Liver (tissue), 9 donors: ENCODE results near the gene TMC1. TPM values are rescaled to one million over a fixed set of nuclear protein-coding genes. Genes with fewer than 3 reads are reported as not detected.

Experiments used
- DNase-seq: peaks from one replicate; pipeline ENCODE4 v3.0.0-alpha.2; 2017; ENCODE audit warnings: low spot score
- H3K27ac ChIP-seq, 2 donors: one replicate each; pipeline ENCODE4 v1.7.0; 2013; ENCODE audit warnings: inconsistent platforms in 2 of 2, low read length in 2 of 2, control low read depth in 1 of 2, low read depth in 1 of 2, mild to moderate bottlenecking in 1 of 2
- H3K27me3 ChIP-seq, 4 donors: one replicate each; pipeline versions ENCODE4 v1.6.1 to v1.7.0; 2013; ENCODE audit warnings: low read length in 3 of 4, inconsistent platforms in 1 of 4, mild to moderate bottlenecking in 1 of 4, moderate library complexity in 1 of 4; ENCODE audit not compliant: control insufficient read depth in 4 of 4, insufficient read depth in 4 of 4
- H3K36me3 ChIP-seq, 4 donors: one replicate each; pipeline versions ENCODE4 v1.6.1 to v1.7.0; 2013; ENCODE audit warnings: low read length in 3 of 4, mild to moderate bottlenecking in 3 of 4, low read depth in 1 of 4, moderate library complexity in 1 of 4; ENCODE audit not compliant: control insufficient read depth in 4 of 4, insufficient read depth in 3 of 4
- H3K4me1 ChIP-seq, 4 donors: one replicate each; pipeline versions ENCODE4 v1.6.1 to v1.7.0; 2013; ENCODE audit warnings: low read length in 3 of 4, mild to moderate bottlenecking in 3 of 4, moderate library complexity in 1 of 4; ENCODE audit not compliant: control insufficient read depth in 4 of 4, insufficient read depth in 4 of 4
- H3K4me3 ChIP-seq, 3 donors: one replicate each; pipeline versions ENCODE4 v1.6.1 to v1.7.0; 2013; ENCODE audit warnings: low read length in 3 of 3, control low read depth in 1 of 3, low read depth in 1 of 3, mild to moderate bottlenecking in 1 of 3
- H3K9ac ChIP-seq, 2 donors: one replicate each; pipeline ENCODE4 v1.7.0; 2013; ENCODE audit warnings: low read length in 2 of 2, mild to moderate bottlenecking in 2 of 2, moderate library complexity in 2 of 2, control low read depth in 1 of 2, low read depth in 1 of 2
- H3K9me3 ChIP-seq, 4 donors: one replicate each; pipeline versions ENCODE4 v1.6.1 to v1.7.0; 2013; ENCODE audit warnings: low read length in 3 of 4; ENCODE audit not compliant: control insufficient read depth in 4 of 4
- ATF3 ChIP-seq: IDR thresholded peaks from 2 replicates; pipeline ENCODE4 v1.6.1; 2016; ENCODE audit warnings: antibody characterized with exemption
- CTCF ChIP-seq: fragments of 150-350 bp; IDR thresholded peaks from 2 replicates; pipeline ENCODE4 v1.5.1; 2017; ENCODE audit warnings: improper control_type of control experiment, low read depth, low read length; ENCODE audit not compliant: missing input control
- EGR1 ChIP-seq, 2 donors: IDR thresholded peaks; 2 replicates each; pipeline ENCODE4 v1.6.1; 2016 to 2018; ENCODE audit warnings: antibody characterized with exemption in 2 of 2, low read depth in 2 of 2
- FOXA1 ChIP-seq: IDR thresholded peaks from 2 replicates; pipeline ENCODE4 v1.6.1; 2016; ENCODE audit warnings: antibody characterized with exemption
- FOXA2 ChIP-seq: IDR thresholded peaks from 2 replicates; pipeline ENCODE4 v1.6.1; 2016; ENCODE audit warnings: antibody characterized with exemption
- GABPA ChIP-seq, 2 donors: IDR thresholded peaks in 1 of 2; conservative IDR thresholded peaks in 1 of 2; 2 replicates each; pipeline ENCODE4 v1.6.1; 2016; ENCODE audit warnings: antibody characterized with exemption in 2 of 2, mild to moderate bottlenecking in 1 of 2, moderate library complexity in 1 of 2
- HNF4A ChIP-seq, 2 donors: conservative IDR thresholded peaks; 2 replicates each; pipeline ENCODE4 v1.6.1; 2016; ENCODE audit warnings: antibody characterized with exemption in 2 of 2, mild to moderate bottlenecking in 2 of 2
- HNF4G ChIP-seq: IDR thresholded peaks from 2 replicates; pipeline ENCODE4 v1.6.1; 2016; ENCODE audit warnings: antibody characterized with exemption
- JUND ChIP-seq, 2 donors: IDR thresholded peaks; 2 replicates each; pipeline ENCODE4 v1.6.1; 2016; ENCODE audit warnings: antibody characterized with exemption in 2 of 2
- MAX ChIP-seq: IDR thresholded peaks from 2 replicates; pipeline ENCODE4 v1.6.1; 2016; ENCODE audit warnings: antibody characterized with exemption
- NR2F2 ChIP-seq: IDR thresholded peaks from 2 replicates; pipeline ENCODE4 v1.6.1; 2016; ENCODE audit warnings: antibody characterized with exemption
- RAD21 ChIP-seq, 2 donors: IDR thresholded peaks; 2 replicates each; pipeline ENCODE4 v1.6.1; 2016; ENCODE audit warnings: antibody characterized with exemption in 2 of 2, mild to moderate bottlenecking in 2 of 2
- REST ChIP-seq: IDR thresholded peaks from 2 replicates; pipeline ENCODE4 v1.6.1; 2016; ENCODE audit warnings: antibody characterized with exemption, mild to moderate bottlenecking
- RXRA ChIP-seq, 2 donors: IDR thresholded peaks; 2 replicates each; pipeline ENCODE4 v1.6.1; 2017 to 2018; ENCODE audit warnings: antibody characterized with exemption in 2 of 2, mild to moderate bottlenecking in 1 of 2
- SP1 ChIP-seq: IDR thresholded peaks from 2 replicates; pipeline ENCODE4 v1.6.1; 2018; ENCODE audit warnings: antibody characterized with exemption, mild to moderate bottlenecking
- TAF1 ChIP-seq: conservative IDR thresholded peaks from 2 replicates; pipeline ENCODE4 v1.6.1; 2016; ENCODE audit warnings: antibody characterized with exemption, mild to moderate bottlenecking
- YY1 ChIP-seq: IDR thresholded peaks from 2 replicates; pipeline ENCODE4 v1.6.1; 2016; ENCODE audit warnings: antibody characterized with exemption, mild to moderate bottlenecking
- ZBTB33 ChIP-seq: IDR thresholded peaks from 2 replicates; pipeline ENCODE4 v1.6.1; 2016; ENCODE audit warnings: antibody characterized with exemption
- WGBS: extraction: QIAGEN DNeasy Blood & Tissue Kit; methylation state at CpG from one replicate; pipeline ENCODE4 v1.1.7; 2013; 5-methylcytosine and 5-hydroxymethylcytosine counted together
- polyA plus RNA-seq, 2 donors: library from polyadenylated mRNA; stranded (reverse) in 1 of 2; unstranded in 1 of 2; fragments of 200-250 nt in 1 of 2; fragments of >200 nt in 1 of 2; fragmentation: Nextera tagmentation in 1 of 2; extraction: Ambion mirVana in 1 of 2; gene quantifications; one replicate each; pipeline versions ENCODE4 v1.2.1 to v1.2.3, GENCODE V29; 2013 to 2015
- total RNA-seq, 2 donors: library from RNA; depleted of rRNA; stranded (reverse); fragments of >200 nt; gene quantifications; one replicate each; pipeline ENCODE4 v1.2.3, GENCODE V29; 2014
- donor health status: healthy.
- donor health status: healthy.
- donor health status: healthy.
- donor health status: healthy.
- donor health status: healthy.

Gene TMC1
- total and polyA plus RNA-seq, 4 donors: 0.09 TPM; not detected in 3

GRCh38 chr9:72564479-72565281, 43.3 kb downstream of the TMC1 start:
- no peak overlapping the region for H3K9ac ChIP-seq
- no peak for DNase-seq

More at GRCh38 chr9:72564479-72565281, 43.3 kb downstream of the TMC1 start:
- Histone ChIP-seq H3K27me3 (no peaks in the 10 kb centered on the region), H3K4me1 (peaks cover 0 to 3% (median 0%) of the 10 kb centered on the region in 4 donors), H3K4me3 (no peak overlapping the region), H3K27ac (peak overlapping the region in 1 of 2 donors; percentile 1), H3K9me3 (no peaks in the 10 kb centered on the region), H3K36me3 (no peaks in the 10 kb centered on the region)
- WGBS: 64% methylated on average over 2 of the region's 2 CpGs
- TF ChIP-seq MAX (no peak), REST (peak; percentile 23), RAD21 (IDR thresholded peaks at IDR 0.05) (peak; percentile 24 to 26), YY1 (peak; percentile 42), FOXA2 (no peak), FOXA1 (no peak), TAF1 (no peak), HNF4A (conservative IDR thresholded peaks at IDR 0.05) (peak; percentile 58 to 81), ATF3 (no peak), SP1 (peak; percentile 38), JUND (IDR thresholded peaks at IDR 0.05) (peak in 1 of 2 donors; percentile 38), HNF4G (no peak), CTCF (no peak), GABPA (IDR thresholded peaks at IDR 0.05 in 1 of 2, conservative IDR thresholded peaks at IDR 0.05 in 1 of 2) (no peak), NR2F2 (no peak), ZBTB33 (no peak), EGR1 (IDR thresholded peaks at IDR 0.05; ENCODE audit: low read depth in 2 of 2) (peak in 1 of 2 donors; percentile 9), RXRA (IDR thresholded peaks at IDR 0.05) (no peak)
